A549 (cell line): ENCODE data around the gene ARHGAP25.

Experiments used
- ESRRA ChIP-seq: fragments of 150-350 bp; IDR thresholded peaks from 2 replicates; pipeline ENCODE4 v1.6.1; 2014; ENCODE audit warnings: mild to moderate bottlenecking, low read length, borderline replicate concordance
- HMGXB4 ChIP-seq: fragments of 250-450 bp; sonication (Bioruptor Pico); IDR thresholded peaks from 2 replicates; pipeline ENCODE4 v1.5.0; 2021; ENCODE audit warnings: mild to moderate bottlenecking, moderate library complexity, borderline replicate concordance
- HOXA7 ChIP-seq: fragments of 250-450 bp; sonication (Bioruptor Pico); IDR thresholded peaks from 2 replicates; pipeline ENCODE4 v1.5.0; 2020; ENCODE audit warnings: mild to moderate bottlenecking, moderate library complexity
- JUN ChIP-seq, 2 experiments: fragments of >200 bp; sonication (Bioruptor Twin); formaldehyde crosslinking; IDR thresholded peaks; 2 replicates in 1 of 2; 3 replicates in 1 of 2; pipeline ENCODE4 v1.6.1; 2016 to 2017
- KDM5A ChIP-seq: fragments of 200-600 bp; sonication (generic); IDR thresholded peaks from 2 replicates; pipeline ENCODE4 v1.6.1; 2016; ENCODE audit warnings: antibody characterized with exemption, mild to moderate bottlenecking
- POLR2A ChIP-seq: IDR thresholded peaks from 2 replicates; pipeline ENCODE4 v1.6.1; 2012; ENCODE audit warnings: mild to moderate bottlenecking, low read length
- SREBF2 ChIP-seq: fragments of 450-650 bp; IDR thresholded peaks from 2 replicates; pipeline ENCODE4 v1.6.1; 2014; ENCODE audit warnings: mild to moderate bottlenecking, moderate library complexity
- TF ChIP-seq, protein P1 (sequence below): fragments of >200 bp; sonication (Bioruptor Twin); formaldehyde crosslinking; IDR thresholded peaks from 3 replicates; pipeline ENCODE4 v1.5.1; 2016

- TF ChIP-seq, protein P1, sequence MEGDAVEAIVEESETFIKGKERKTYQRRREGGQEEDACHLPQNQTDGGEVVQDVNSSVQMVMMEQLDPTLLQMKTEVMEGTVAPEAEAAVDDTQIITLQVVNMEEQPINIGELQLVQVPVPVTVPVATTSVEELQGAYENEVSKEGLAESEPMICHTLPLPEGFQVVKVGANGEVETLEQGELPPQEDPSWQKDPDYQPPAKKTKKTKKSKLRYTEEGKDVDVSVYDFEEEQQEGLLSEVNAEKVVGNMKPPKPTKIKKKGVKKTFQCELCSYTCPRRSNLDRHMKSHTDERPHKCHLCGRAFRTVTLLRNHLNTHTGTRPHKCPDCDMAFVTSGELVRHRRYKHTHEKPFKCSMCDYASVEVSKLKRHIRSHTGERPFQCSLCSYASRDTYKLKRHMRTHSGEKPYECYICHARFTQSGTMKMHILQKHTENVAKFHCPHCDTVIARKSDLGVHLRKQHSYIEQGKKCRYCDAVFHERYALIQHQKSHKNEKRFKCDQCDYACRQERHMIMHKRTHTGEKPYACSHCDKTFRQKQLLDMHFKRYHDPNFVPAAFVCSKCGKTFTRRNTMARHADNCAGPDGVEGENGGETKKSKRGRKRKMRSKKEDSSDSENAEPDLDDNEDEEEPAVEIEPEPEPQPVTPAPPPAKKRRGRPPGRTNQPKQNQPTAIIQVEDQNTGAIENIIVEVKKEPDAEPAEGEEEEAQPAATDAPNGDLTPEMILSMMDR, result no peak
- TF ChIP-seq HMGXB4 (CRISPR knock-in tag), result no peak
- TF ChIP-seq HOXA7 (CRISPR knock-in tag), result no peak
- TF ChIP-seq POLR2A, result no peak
- no peak for TF ChIP-seq ESRRA
- TF ChIP-seq JUN (IDR thresholded peaks at IDR 0.05), result no peak
- TF ChIP-seq SREBF2, result no peak
- TF ChIP-seq KDM5A, result no peak
Measured at GRCh38 chr2:68792751-68793150, 58.1 kb downstream of the ARHGAP25 start.
